HEK293 (cell line): Measurements from ENCODE around the gene PRRG1.

ENCODE experiments used
- IKZF3 ChIP-seq: fragments of 450-650 bp; IDR thresholded peaks from 2 replicates; pipeline ENCODE4 v1.5.0; 2018; ENCODE audit warnings: missing biosample characterization, mild to moderate bottlenecking, missing genetic modification characterization, moderate library complexity
- REPIN1 ChIP-seq: fragments of 450-650 bp; formaldehyde crosslinking; IDR thresholded peaks from 2 replicates; pipeline ENCODE4 v1.5.1; 2017; ENCODE audit warnings: missing biosample characterization, missing genetic modification characterization, low read depth
- ZNF488 ChIP-seq: fragments of 450-650 bp; formaldehyde crosslinking; IDR thresholded peaks from 2 replicates; pipeline ENCODE4 v1.5.1; 2016; ENCODE audit warnings: missing biosample characterization, missing genetic modification characterization
- ZNF510 ChIP-seq: fragments of 450-650 bp; formaldehyde crosslinking; IDR thresholded peaks from 2 replicates; pipeline ENCODE4 v1.5.1; 2018; ENCODE audit warnings: mild to moderate bottlenecking, missing genetic modification characterization, missing biosample characterization; ENCODE audit not compliant: insufficient replicate concordance
- TF ChIP-seq, protein P1 (sequence below): fragments of 450-650 bp; formaldehyde crosslinking; IDR thresholded peaks from 2 replicates; pipeline ENCODE4 v1.5.1; 2016; ENCODE audit warnings: missing biosample characterization, missing genetic modification characterization

- TF ChIP-seq IKZF3 (tag by site-specific recombination) (no peak), ZNF510 (tag by site-specific recombination) (no peak), ZNF488 (tag by site-specific recombination) (no peak), REPIN1 (tag by site-specific recombination) (no peak)
- TF ChIP-seq, protein P1, sequence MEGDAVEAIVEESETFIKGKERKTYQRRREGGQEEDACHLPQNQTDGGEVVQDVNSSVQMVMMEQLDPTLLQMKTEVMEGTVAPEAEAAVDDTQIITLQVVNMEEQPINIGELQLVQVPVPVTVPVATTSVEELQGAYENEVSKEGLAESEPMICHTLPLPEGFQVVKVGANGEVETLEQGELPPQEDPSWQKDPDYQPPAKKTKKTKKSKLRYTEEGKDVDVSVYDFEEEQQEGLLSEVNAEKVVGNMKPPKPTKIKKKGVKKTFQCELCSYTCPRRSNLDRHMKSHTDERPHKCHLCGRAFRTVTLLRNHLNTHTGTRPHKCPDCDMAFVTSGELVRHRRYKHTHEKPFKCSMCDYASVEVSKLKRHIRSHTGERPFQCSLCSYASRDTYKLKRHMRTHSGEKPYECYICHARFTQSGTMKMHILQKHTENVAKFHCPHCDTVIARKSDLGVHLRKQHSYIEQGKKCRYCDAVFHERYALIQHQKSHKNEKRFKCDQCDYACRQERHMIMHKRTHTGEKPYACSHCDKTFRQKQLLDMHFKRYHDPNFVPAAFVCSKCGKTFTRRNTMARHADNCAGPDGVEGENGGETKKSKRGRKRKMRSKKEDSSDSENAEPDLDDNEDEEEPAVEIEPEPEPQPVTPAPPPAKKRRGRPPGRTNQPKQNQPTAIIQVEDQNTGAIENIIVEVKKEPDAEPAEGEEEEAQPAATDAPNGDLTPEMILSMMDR (tag by site-specific recombination) = no peak
These were observed 17.6 kb upstream of the PRRG1 start for GRCh38 chrX:37331546-37331945.
